ENCODE data around the gene THSD4.

GRCh38 chr15:71471347-71471746 is 356.1 kb downstream of the THSD4 start:
- no peak for TF ChIP-seq CTCF (IDR thresholded peaks at IDR 0.05; ENCODE audit: low read depth, low read length)
- no peak for TF ChIP-seq EZH2phosphoT487 (IDR thresholded peaks at IDR 0.05; ENCODE audit: low read depth)

Data from OCI-LY3 (cell line).